K562 (cell line): ENCODE measurements around the gene THADA. TPM values are rescaled to one million over a fixed set of nuclear protein-coding genes. Genes with fewer than 3 reads are reported as not detected.

Source experiments
- CBX8 ChIP-seq: fragments of 200-600 bp; sonication (generic); IDR thresholded peaks from 2 replicates; pipeline ENCODE4 v1.6.1; 2012; ENCODE audit warnings: borderline replicate concordance, mixed run types, low read depth, mild to moderate bottlenecking, moderate library complexity, mixed read lengths, low read length, control low read depth, inconsistent platforms; ENCODE audit not compliant: poor library complexity, severe bottlenecking; ENCODE audit errors: extremely low read depth
- FOXP1 ChIP-seq: sonication (generic); formaldehyde crosslinking; IDR thresholded peaks from 2 replicates; pipeline ENCODE4 v1.8.0; 2022; ENCODE audit warnings: mild to moderate bottlenecking, missing genetic modification reagents
- GTF2A2 ChIP-seq: IDR thresholded peaks from 2 replicates; pipeline ENCODE4 v1.6.1; 2016; ENCODE audit warnings: mild to moderate bottlenecking, missing genetic modification characterization, missing compliant biosample characterization
- HCFC1 ChIP-seq: IDR thresholded peaks from 2 replicates; pipeline ENCODE4 v1.6.1; 2012; ENCODE audit warnings: low read depth, low read length, improper control_type of control experiment
- PHTF2 ChIP-seq: fragments of 250-450 bp; sonication (Bioruptor Pico); IDR thresholded peaks from 2 replicates; pipeline ENCODE4 v1.5.0; 2021; ENCODE audit warnings: mild to moderate bottlenecking
- RFX7 ChIP-seq: fragments of 250-450 bp; sonication (Bioruptor Pico); IDR thresholded peaks from 2 replicates; pipeline ENCODE4 v1.5.1; 2021; ENCODE audit warnings: mild to moderate bottlenecking
- RREB1 ChIP-seq: fragments of 250-450 bp; sonication (Bioruptor Pico); IDR thresholded peaks from 2 replicates; pipeline ENCODE4 v1.4.0; 2020
- STAT6 ChIP-seq: sonication (generic); formaldehyde crosslinking; IDR thresholded peaks from 2 replicates; pipeline ENCODE4 v1.8.1; 2023; ENCODE audit warnings: mild to moderate bottlenecking, missing genetic modification reagents
- TBL1XR1 ChIP-seq, 2 experiments: IDR thresholded peaks; 2 replicates each; pipeline ENCODE4 v1.6.1; 2012; ENCODE audit warnings: improper control_type of control experiment in 2 of 2, low read length in 2 of 2, mild to moderate bottlenecking in 1 of 2
- TCF7 ChIP-seq: sonication (generic); IDR thresholded peaks from 2 replicates; pipeline ENCODE4 v1.6.1; 2016; ENCODE audit warnings: antibody characterized with exemption, borderline replicate concordance
- YY1 ChIP-seq, 3 experiments: IDR thresholded peaks; 2 replicates each; pipeline ENCODE4 v1.6.1; 2011; ENCODE audit warnings: low read length in 2 of 3, mild to moderate bottlenecking in 2 of 3, moderate library complexity in 2 of 3, borderline replicate concordance in 1 of 3, control low read depth in 1 of 3, low read depth in 1 of 3; ENCODE audit not compliant: insufficient read depth in 3 of 3, insufficient replicate concordance in 2 of 3, control insufficient read depth in 1 of 3, insufficient read length in 1 of 3; ENCODE audit errors: extremely low read depth in 1 of 3
- ZBTB2 ChIP-seq: fragments of 450-650 bp; IDR thresholded peaks from 2 replicates; pipeline ENCODE4 v1.6.1; 2016; ENCODE audit warnings: antibody characterized with exemption
- ZNF124 ChIP-seq: sonication (generic); formaldehyde crosslinking; IDR thresholded peaks from 2 replicates; pipeline ENCODE4 v1.8.1; 2022; ENCODE audit warnings: missing genetic modification reagents
- ZNF444 ChIP-seq: fragments of 250-450 bp; sonication (Bioruptor Pico); IDR thresholded peaks from 2 replicates; pipeline ENCODE4 v1.4.0; 2020; ENCODE audit warnings: mild to moderate bottlenecking, moderate library complexity
- polyA plus RNA-seq, 8 experiments: library from polyadenylated mRNA; depleted of rRNA in 4 of 8; stranded (reverse) in 5 of 8; unstranded in 3 of 8; fragments of >200 nt; fragmentation: Nextera tagmentation in 2 of 8; fragmentation: Illumina TruSeq in 1 of 8; extraction: Ambion mirVana in 2 of 8; extraction: Trizol in 1 of 8; gene quantifications; 2 replicates each; pipeline versions ENCODE4 v1.2.1 to v1.2.3, GENCODE V29; 2011 to 2014; ENCODE audit warnings: inconsistent platforms in 1 of 8, missing spikeins in 1 of 8
- total RNA-seq, 7 experiments: library from RNA; depleted of rRNA in 6 of 7; stranded (reverse); fragments of >200 nt in 6 of 7; fragmentation: Illumina TruSeq in 2 of 7; extraction: Trizol in 2 of 7; gene quantifications; 2 replicates each; pipeline versions ENCODE4 v1.2.1 to v1.2.3, GENCODE V29; 2011 to 2021; ENCODE audit warnings: low replicate concordance in 1 of 7
- TF ChIP-seq, protein P1 (sequence below): fragments of 450-650 bp; IDR thresholded peaks from 2 replicates; pipeline ENCODE4 v1.6.1; 2017; ENCODE audit warnings: mild to moderate bottlenecking, moderate library complexity

The THADA gene
- total and polyA plus RNA-seq, 9 of the 15 experiments (the other 6 are each of a cell fraction or from before 2014, with no cell fraction given) = 17.8 to 34.7 (median 31.9) TPM

DNA sequence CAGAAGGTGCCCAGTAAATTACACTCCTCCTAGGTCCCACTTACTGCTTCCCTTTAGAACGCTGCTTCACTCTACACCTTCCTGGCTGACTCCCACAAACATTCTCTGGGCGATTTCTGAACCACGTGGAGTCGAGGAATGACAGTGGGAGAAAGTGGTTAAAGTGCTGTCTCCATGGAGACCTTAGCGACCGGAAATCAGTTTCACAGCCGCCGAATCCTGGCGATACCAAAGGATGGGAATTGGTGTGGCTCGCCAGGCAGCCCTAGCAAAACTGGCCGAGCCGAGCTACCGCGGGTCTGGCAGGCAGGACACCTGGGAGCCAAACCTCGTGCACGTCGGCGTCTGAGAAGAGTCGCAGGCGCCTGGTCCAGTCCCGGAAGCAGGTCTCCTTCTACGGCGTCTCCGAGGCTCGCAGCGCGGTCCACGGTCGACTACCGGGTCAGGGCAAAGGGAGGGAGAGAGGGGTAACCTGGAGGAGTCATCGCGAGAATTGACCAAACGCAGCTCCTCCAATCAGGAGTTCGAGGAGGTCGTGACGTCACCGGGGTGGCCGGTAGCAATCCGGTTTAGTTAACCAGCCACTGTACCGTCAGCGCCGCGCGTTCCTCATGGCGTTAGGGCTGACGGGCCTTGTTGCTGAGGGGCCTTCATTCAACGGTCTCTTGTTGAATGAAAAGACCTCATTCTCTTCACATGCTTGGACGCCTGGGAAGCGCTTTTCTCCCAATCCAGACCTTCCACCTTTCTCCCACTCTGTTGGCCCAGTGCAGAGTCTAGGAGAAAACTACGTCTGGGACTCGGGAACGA lies at the start of gene THADA (continued):
- TF ChIP-seq YY1 (IDR thresholded peaks at IDR 0.05; ENCODE audit: borderline replicate concordance in 1 of 3, control insufficient read depth in 1 of 3, extremely low read depth in 1 of 3, insufficient read depth in 3 of 3, insufficient read length in 1 of 3, insufficient replicate concordance in 2 of 3, low read depth in 1 of 3, low read length in 2 of 3) = peak; percentile 41 to 89 (median 81)
- peak; percentile 18; the same call in 1 of the 2 replicates for TF ChIP-seq TCF7
- TF ChIP-seq RREB1 (CRISPR knock-in tag) = no peak
- TF ChIP-seq GTF2A2 (tag) = no peak
- TF ChIP-seq STAT6 (CRISPR knock-in tag) = no peak
- peak; percentile 69; the same call in 1 of the 2 replicates for TF ChIP-seq FOXP1 (CRISPR knock-in tag)
- TF ChIP-seq ZBTB2 = no peak
- TF ChIP-seq ZNF444 (CRISPR knock-in tag) = no peak
- no peak for TF ChIP-seq ZNF124 (CRISPR knock-in tag)
- TF ChIP-seq, protein P1, sequence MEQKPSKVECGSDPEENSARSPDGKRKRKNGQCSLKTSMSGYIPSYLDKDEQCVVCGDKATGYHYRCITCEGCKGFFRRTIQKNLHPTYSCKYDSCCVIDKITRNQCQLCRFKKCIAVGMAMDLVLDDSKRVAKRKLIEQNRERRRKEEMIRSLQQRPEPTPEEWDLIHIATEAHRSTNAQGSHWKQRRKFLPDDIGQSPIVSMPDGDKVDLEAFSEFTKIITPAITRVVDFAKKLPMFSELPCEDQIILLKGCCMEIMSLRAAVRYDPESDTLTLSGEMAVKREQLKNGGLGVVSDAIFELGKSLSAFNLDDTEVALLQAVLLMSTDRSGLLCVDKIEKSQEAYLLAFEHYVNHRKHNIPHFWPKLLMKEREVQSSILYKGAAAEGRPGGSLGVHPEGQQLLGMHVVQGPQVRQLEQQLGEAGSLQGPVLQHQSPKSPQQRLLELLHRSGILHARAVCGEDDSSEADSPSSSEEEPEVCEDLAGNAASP = no peak
- no peak for TF ChIP-seq CBX8
- TF ChIP-seq HCFC1 = peak; percentile 74
- TF ChIP-seq PHTF2 (CRISPR knock-in tag) = no peak
- no peak for TF ChIP-seq TBL1XR1 (IDR thresholded peaks at IDR 0.05; ENCODE audit: low read length in 2 of 2)
- TF ChIP-seq RFX7 = no peak
